Motor neuron (in vitro differentiated cells): ENCODE data around the gene DEGS1. TPM values are rescaled to one million over a fixed set of nuclear protein-coding genes. Genes with fewer than 3 reads are reported as not detected.
A peak's percentile ranks its signal among the peaks of the same experiment; 100 is the strongest.

Experiments
- ATAC-seq, 8 experiments: fragments of 200-7000 bp; cut with Tn5 transposase; replicated peaks in 6 of 8; 2 replicates each; pipeline ENCODE4 v1.8.0; 2021; ENCODE audit warnings: mild to moderate bottlenecking in 8 of 8, moderate library complexity in 8 of 8
- H3K27ac ChIP-seq, 2 donors: fragments of 250-450 bp; sonication (Bioruptor Pico); 2 replicates each; pipeline ENCODE4 v1.9.0; 2021; ENCODE audit warnings: antibody characterized with exemption in 2 of 2, mild to moderate bottlenecking in 2 of 2, moderate library complexity in 1 of 2
- H3K4me1 ChIP-seq, 2 donors: fragments of 250-450 bp; sonication (Bioruptor Pico); replicated peaks in 1 of 2; 2 replicates each; pipeline ENCODE4 v1.6.1; 2021; ENCODE audit warnings: antibody characterized with exemption in 2 of 2, mild to moderate bottlenecking in 2 of 2, moderate library complexity in 1 of 2
- H3K4me3 ChIP-seq, 5 donors: fragments of 250-450 bp; sonication (Bioruptor Pico); 2 replicates each; pipeline ENCODE4 v1.9.0; 2021; ENCODE audit warnings: antibody characterized with exemption in 5 of 5, mild to moderate bottlenecking in 5 of 5, moderate library complexity in 4 of 5
- WGBS, 10 experiments: fragments of 450-650 bp; shearing (Covaris generic); methylation state at CpG; one replicate each; pipeline ENCODE4 v1.0.0; 2022; 5-methylcytosine and 5-hydroxymethylcytosine counted together
- in situ Hi-C, 9 experiments: fragments of 400-800 bp; cut with MboI; loops; one replicate each; pipeline ENCODE4 v1.15.0; 2021; ENCODE audit warnings: low sequenced_read_pairs in 9 of 9, low pct_unique_long_range_greater_than_20kb in 2 of 9; ENCODE audit not compliant: unreplicated experiment in 9 of 9
- total RNA-seq, 8 experiments: library from RNA; unstranded; fragments of 300-600 nt; gene quantifications; 2 replicates each; pipeline versions ENCODE4 v1.2.3 to v1.2.4, GENCODE V29; 2022

DEGS1 gene
- total RNA-seq, result 10 to 100 TPM; 38.2 to 97.5 (median 75.2) TPM

DNA sequence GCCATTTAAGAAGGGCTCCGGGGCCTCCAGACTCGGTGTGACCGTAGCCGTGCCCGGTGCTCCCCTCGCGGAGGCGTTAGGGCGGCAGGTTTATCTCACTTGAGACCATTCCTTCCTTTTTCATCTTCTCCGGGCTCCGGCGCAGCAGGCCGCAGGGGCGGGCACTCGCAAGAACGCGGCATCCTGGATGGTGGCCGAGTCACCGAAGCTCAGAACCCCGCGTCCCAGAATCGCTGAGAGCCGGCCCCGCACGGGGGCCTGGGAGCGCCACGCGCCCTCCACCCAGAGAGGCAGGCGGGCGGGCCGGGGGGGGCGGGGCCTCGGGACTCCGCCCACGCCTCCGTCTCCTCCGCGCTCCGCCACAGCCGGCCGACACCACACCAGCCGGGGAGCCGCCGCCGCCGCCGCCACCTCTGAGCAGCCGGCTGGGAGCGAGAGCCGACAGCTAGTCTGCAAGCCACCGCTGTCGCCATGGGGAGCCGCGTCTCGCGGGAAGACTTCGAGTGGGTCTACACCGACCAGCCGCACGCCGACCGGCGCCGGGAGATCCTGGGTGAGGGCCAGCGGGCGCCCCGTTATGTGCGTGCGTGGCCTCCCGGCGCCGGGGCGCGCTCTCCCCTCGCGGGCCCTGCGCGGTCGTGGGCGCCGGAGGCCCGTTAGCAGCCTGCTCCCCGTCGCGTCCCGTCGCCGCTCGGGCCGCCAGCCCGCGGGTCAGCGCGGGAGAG, at the start of gene DEGS1:
TSS of gene DEGS1 (plus strand) at position 375 of the 725 bp plus-strand sequence. CDS start at position 472, 97 bp downstream.
- peak; percentile 80 to 93 (median 91) for ATAC-seq
- 0 to 3% (median 0%) methylated on average over 1 to 30 of the region's 94 CpGs; no CpG with 5 or more reads in 3 of the 10 experiments for WGBS, 10 experiments
- Histone ChIP-seq H3K27ac (peak within 1 kb of the TSS; percentile 84 to 93), H3K4me1 (peaks cover 13 to 16% of the 10 kb centered on the region in 2 donors), H3K4me3 (peak within 1 kb of the TSS; percentile 67 to 93 (median 84))
- in situ Hi-C loops, result no loop called here

DNA sequence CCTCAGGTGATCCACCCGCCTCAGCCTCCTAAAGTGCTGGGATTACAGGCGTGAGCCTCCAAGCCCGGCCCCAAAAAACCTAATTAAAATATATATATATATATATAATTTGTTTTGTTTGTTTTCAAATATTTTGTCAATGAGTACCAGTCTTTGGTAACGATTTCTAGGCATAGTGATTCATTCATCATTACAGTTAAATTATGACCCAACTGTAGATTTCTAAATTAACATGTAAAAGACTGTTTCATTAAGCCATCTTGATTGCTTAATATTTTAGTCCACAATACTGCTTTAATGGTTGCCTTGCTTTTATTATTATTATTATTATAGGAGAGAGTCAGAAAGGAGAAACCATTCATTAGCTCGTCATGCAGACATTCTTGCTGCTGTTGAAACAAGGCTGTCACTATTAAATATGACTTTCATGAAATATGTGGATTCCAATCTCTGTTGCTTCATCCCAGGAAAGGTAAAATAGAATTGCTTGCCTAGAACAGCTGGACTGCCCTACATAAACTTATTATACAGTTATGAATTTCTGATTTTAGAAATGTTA, 49.2 kb upstream of the DEGS1 start:
- ATAC-seq, result no peak
- WGBS, 10 experiments, result 74 to 100% (median 84%) methylated on average over 1 to 5 of the region's 5 CpGs
- Histone ChIP-seq H3K4me3 (no peak overlapping the region), H3K4me1 (no peaks in the 10 kb centered on the region), H3K27ac (no peak overlapping the region)
- in situ Hi-C loops, result loop anchor here in 2 of 9 experiments (25.0 kb wide), 2 partner anchors 153 to 203 kb away; partner anchors contain the start of gene NVL (in 1 of the 2)

DNA sequence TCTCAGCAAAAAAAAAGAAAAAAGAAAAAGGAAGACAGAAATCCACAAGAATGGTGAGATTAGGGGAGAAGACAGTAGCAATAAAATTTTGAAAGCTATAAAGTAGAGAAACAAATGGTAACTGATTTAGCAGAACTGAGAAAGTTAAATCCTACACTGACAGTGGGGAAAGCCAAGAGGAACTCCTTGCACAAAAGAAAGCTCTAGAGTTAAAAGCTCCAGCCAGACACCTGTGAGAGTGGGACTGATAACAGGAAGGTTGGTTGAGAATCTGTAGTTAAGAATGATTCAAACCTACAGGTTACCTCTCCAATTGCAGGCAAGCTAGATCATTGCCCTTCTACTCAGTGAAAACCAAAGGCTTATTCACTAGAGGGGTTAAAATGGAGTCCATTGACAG, 45.5 kb upstream of the DEGS1 start:
- H3K4me1 ChIP-seq, result no peaks in the 10 kb centered on the region
- in situ Hi-C loops, result loop anchor here in 2 of 9 experiments (25.0 kb wide), 2 partner anchors 150 to 200 kb away; partner anchors contain the start of gene NVL (in 1 of the 2)
- no peak for ATAC-seq
- H3K4me3 ChIP-seq, result no peak overlapping the region
- no peak overlapping the region for H3K27ac ChIP-seq

DNA sequence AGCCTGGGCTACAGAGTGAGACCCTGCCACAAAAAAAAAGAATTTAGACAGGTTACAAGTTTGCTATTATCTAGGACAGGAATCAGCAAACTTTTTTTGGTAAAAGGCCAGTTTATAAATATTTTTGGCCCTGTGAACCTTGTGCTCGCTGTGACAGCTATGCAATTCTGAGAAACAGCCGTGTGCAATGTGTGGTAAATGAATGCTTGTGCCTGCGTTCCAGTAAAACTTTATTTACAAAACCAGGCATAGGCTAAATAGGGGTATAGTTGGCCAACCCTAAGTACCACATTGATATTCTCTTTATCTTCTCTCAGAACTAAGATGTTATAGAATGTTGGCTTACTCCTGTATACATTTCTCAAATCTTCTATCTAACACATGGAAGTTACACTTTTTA, 44.8 kb upstream of the DEGS1 start:
- no peak overlapping the region for H3K4me3 ChIP-seq
- in situ Hi-C loops, result loop anchor here in 2 of 9 experiments (25.0 kb wide), 2 partner anchors 149 to 199 kb away; partner anchors contain the start of gene NVL (in 1 of the 2)
- WGBS, 10 experiments, result 75 to 100% (median 94%) methylated on average over 1 to 3 of the region's 3 CpGs; no CpG with 5 or more reads in 4 of the 10 experiments
- no peak overlapping the region for H3K27ac ChIP-seq
- no peaks in the 10 kb centered on the region for H3K4me1 ChIP-seq
- ATAC-seq, result no peak

DNA sequence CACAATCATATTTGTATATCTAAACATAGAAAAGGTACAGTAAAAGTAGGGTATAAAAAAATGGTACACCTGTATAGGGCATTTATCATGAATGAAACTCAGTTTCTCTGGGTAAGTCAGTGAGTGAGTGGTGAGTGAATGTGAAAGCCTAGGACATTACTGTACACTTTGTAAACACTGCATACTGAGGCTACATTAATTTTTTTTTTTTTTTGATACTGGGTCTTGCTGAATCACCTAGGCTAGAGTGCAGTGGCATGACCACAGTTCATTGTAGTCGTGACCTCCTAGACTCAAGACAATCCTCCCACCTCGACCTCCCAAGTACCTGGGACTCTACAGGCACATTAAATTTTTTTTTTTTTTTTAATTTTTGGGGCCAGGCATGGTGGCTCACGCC, 41.3 kb upstream of the DEGS1 start:
- Histone ChIP-seq H3K27ac (no peak overlapping the region), H3K4me1 (no peaks in the 10 kb centered on the region), H3K4me3 (no peak overlapping the region)
- no peak for ATAC-seq
- in situ Hi-C loops, result loop anchor here in 2 of 9 experiments (25.0 kb wide), 2 partner anchors 146 to 196 kb away; partner anchors contain the start of gene NVL (in 1 of the 2)
- 85 to 100% (median 99%) methylated on average over 1 to 3 of the region's 3 CpGs; no CpG with 5 or more reads in 4 of the 10 experiments for WGBS, 10 experiments

DNA sequence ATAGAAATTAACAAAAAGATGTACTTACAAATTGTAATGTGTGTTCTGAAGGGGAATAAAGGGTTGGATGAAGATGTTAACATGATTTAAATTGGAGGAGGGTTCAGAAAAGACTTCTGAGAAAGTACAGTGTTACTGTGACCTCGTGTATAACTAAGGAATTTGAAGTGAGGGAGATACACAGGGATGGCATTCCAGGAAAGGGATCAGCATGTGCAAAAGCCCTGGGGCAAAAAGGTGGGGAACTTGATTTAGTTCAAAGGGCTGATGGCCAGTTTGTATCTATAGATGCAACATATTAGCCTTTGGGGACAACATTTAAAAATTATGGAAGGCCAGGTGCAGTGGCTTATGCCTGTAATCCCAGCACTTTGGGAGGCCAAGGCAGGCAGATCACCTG, 33.3 kb upstream of the DEGS1 start:
- no peaks in the 10 kb centered on the region for H3K4me1 ChIP-seq
- H3K27ac ChIP-seq, result no peak overlapping the region
- H3K4me3 ChIP-seq, result no peak overlapping the region
- in situ Hi-C loops, result loop anchor here in 2 of 9 experiments (25.0 kb wide), 2 partner anchors 138 to 188 kb away; partner anchors contain the start of gene NVL (in 1 of the 2)
- peak in 1 of 8 experiments; percentile 75 for ATAC-seq
- whole genome bisulfite sequencing, 10 experiments, result 20 to 100% (median 73%) methylated on average over 1 of the region's 1 CpG; no CpG with 5 or more reads in 4 of the 10 experiments

DNA sequence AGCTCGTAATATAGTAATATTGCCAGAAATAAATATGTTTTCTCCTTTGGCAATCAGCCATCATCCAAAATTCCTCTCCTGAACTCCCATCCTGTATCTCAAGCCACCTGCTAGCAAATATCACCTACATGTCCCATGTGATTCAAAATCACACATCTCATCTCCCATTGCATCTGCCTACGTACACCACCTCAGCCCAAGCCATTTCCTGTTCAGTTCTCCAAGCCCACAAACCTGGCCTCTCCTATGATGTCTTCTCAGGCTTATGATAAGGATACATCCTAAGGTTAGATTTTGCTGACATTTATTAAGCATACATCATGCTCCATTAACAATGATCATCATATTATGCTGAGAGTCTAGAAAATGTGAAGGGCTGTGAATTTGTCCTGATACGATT, 31.9 kb upstream of the DEGS1 start:
- WGBS, 10 experiments, result 71 to 100% (median 96%) methylated on average over 1 to 3 of the region's 3 CpGs; no CpG with 5 or more reads in 3 of the 10 experiments
- ATAC-seq, result no peak
- Histone ChIP-seq H3K27ac (no peak overlapping the region), H3K4me3 (no peak overlapping the region), H3K4me1 (no peaks in the 10 kb centered on the region)
- in situ Hi-C loops, result no loop called here

DNA sequence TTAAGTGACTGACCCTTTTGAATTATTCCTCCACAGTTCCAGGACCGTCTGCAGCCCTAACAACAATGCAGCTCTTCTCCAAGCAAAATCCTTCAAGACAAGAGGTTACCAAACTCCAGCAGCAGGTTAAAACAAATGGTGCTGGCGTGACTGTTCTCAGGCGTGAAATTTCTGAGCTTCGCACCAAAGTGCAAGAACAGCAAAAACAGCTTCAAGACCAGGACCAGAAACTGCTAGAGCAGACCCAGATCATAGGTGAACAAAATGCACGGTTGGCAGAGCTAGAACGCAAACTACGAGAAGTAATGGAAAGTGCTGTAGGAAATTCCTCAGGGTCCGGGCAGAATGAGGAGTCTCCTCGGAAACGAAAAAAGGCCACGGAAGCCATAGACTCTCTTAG, 25.7 kb upstream of the DEGS1 start:
- Histone ChIP-seq H3K4me3 (no peak overlapping the region), H3K4me1 (no peaks in the 10 kb centered on the region), H3K27ac (no peak overlapping the region)
- in situ Hi-C loops, result no loop called here
- 80 to 100% (median 93%) methylated on average over 1 to 11 of the region's 11 CpGs for WGBS, 10 experiments
- no peak for ATAC-seq

DNA sequence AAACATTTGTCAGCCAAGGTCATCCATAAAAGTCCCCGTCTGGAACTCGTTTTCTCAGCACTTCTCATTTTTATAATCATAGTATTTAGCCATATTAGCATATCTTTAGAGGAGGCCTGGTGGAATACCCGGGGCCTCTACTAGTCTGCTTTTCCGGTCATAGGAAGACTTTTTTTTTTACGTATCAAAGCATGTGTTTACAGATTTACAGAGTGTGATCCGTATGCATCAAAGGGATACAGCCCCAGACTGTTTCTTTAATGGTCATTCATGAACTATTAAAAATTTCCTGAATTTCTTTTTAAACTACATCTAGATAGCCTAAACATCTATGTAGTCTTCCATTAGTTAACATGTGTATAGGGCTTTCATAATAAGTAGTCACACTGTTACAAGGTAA, 23.5 kb upstream of the DEGS1 start:
- ATAC-seq, result no peak
- Histone ChIP-seq H3K4me1 (no peaks in the 10 kb centered on the region), H3K27ac (no peak overlapping the region), H3K4me3 (no peak overlapping the region)
- 33 to 94% (median 67%) methylated on average over 2 to 6 of the region's 6 CpGs; no CpG with 5 or more reads in 1 of the 10 experiments for WGBS, 10 experiments
- in situ Hi-C loops, result no loop called here

DNA sequence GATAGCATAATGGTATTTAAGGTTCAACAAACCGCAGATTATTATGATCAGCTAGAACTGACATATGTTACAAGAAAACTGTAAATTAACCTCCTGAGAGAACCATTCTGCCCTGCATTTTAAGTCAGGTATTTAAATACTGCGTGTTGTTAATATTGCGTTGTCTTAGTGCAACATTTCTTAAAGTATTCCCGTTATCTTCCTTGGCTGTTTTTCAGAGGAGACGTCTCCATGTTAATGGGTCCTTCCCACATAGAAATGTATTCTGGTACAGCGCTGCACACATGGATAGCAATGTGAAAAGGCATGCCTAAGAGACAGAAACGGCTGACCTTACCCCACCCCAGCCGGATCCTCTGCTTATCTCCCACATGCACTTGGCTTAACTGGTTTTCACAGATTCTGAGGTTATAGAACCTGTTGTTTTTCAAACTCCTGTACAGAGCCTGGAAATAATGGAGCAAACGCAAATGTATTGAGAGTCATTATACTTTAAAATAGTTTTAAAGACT, 22.8 kb upstream of the DEGS1 start:
- Histone ChIP-seq H3K4me1 (no peaks in the 10 kb centered on the region), H3K4me3 (no peak overlapping the region), H3K27ac (no peak overlapping the region)
- no peak for ATAC-seq
- in situ Hi-C loops, result no loop called here
- WGBS, 10 experiments, result 80 to 93% (median 89%) methylated on average over 1 to 9 of the region's 9 CpGs

DNA sequence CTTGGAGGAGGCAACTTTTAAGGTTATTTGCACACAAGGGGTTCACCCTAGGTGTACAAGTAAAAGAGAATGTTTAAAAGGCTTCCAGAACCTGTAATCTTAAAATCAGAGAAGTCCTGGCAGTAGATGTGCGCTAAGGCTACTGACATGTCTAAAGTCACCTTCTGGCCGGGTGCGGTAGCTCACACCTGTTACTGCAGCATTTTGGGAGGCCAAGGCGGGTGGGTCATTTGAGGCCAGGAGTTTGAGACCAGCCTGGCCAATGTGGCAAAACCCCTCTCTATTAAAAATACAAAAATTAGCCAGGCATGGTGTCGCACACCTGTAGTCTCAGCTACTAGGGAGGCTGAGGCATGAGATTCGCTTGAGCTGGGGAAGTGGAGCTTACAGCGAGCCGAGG, 20.3 kb upstream of the DEGS1 start:
- no peak overlapping the region for H3K27ac ChIP-seq
- H3K4me3 ChIP-seq, result no peak overlapping the region
- 92 to 100% (median 97%) methylated on average over 1 to 8 of the region's 8 CpGs for WGBS, 10 experiments
- H3K4me1 ChIP-seq, result no peaks in the 10 kb centered on the region
- in situ Hi-C loops, result no loop called here
- ATAC-seq, result no peak

DNA sequence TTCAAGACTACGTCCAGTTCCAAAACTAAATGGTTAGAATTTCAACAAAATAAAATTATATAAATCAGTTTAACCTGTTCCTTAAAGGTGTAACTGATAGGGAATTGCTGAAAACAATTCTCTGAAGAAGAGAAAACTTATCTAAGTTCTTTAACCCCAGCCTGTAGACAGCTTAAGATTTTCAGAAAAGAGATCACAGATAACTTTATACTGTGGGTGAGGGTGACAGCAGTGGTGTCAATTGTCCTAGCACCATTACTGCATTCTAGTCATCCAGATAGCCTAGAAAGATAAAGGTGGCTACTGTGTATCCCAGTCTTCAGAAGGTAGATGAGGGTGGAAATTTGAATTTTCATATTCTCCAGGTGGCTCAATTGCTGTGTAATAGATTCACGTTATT, 19.7 kb upstream of the DEGS1 start:
- in situ Hi-C loops, result no loop called here
- ATAC-seq, result no peak
- Histone ChIP-seq H3K4me1 (no peaks in the 10 kb centered on the region), H3K4me3 (no peak overlapping the region), H3K27ac (no peak overlapping the region)
- WGBS, 10 experiments, result 36 to 100% (median 77%) methylated on average over 1 to 2 of the region's 2 CpGs; no CpG with 5 or more reads in 1 of the 10 experiments

DNA sequence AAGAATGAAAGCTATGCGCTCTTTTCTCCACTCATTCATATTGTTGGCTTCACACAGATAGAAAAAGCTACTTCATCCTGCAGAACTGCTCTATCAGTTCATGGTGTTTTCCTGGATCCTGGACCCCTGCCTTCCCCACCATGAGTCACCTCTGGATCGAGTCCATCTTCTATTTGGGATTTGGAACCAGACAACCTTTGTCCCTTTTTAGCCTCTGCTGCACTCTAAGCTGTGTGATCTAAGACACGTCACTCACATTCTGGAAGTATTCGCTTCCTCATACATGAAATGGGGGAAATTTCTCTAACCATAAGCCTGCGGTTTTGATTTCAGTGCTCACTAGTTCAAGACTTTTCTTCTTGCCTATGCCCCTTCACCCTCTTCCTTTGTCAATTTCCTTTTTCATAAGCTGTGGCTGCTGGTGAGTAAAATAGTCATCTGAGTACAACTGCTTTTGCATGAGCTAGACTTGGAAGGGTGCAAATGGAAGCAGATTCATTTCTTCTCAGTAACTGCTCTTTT, 14.1 kb upstream of the DEGS1 start:
- H3K4me1 ChIP-seq, result no peaks in the 10 kb centered on the region
- no peak overlapping the region for H3K27ac ChIP-seq
- no peak for ATAC-seq
- in situ Hi-C loops, result no loop called here
- no peak overlapping the region for H3K4me3 ChIP-seq
- 0 to 100% (median 88%) methylated on average over 1 to 5 of the region's 5 CpGs for WGBS, 10 experiments
